HEK293 (cell line): ENCODE results near the gene NDE1.

Source experiments
- CTCF ChIA-PET: fragments of 350-600 bp; formaldehyde crosslinking; extraction: SDS; loops from one replicate; lab custom pipeline; 2021; ENCODE audit warnings: antibody characterized with exemption; lab: Yijun Ruan, JAX
- POLR2A ChIA-PET: fragments of 300-600 bp; formaldehyde crosslinking; extraction: SDS; loops from one replicate; lab custom pipeline; 2020; ENCODE audit warnings: antibody characterized with exemption, inconsistent platforms; lab: Yijun Ruan, JAX
- H3K27ac ChIP-seq: fragments of 200-500 bp; sonication (Bioruptor generic); 2 replicates; pipeline ENCODE4 v1.5.1; 2014; ENCODE audit warnings: low read depth, low read length, control low read depth, inconsistent platforms; ENCODE audit errors: extremely low read depth
- H3K36me3 ChIP-seq, 2 experiments: fragments of 200-500 bp in 1 of 2; sonication (Bioruptor generic) in 1 of 2; 1 replicate in 1 of 2; 2 replicates in 1 of 2; pipeline ENCODE4 v1.5.1; 2014 to 2017; ENCODE audit warnings: inconsistent platforms in 2 of 2, low read length in 2 of 2; ENCODE audit not compliant: control insufficient read depth in 2 of 2, insufficient read depth in 1 of 2
- H3K4me1 ChIP-seq: fragments of 200-500 bp; sonication (Bioruptor generic); 2 replicates; pipeline ENCODE4 v1.5.1; 2014; ENCODE audit warnings: mild to moderate bottlenecking, low read length, inconsistent platforms; ENCODE audit not compliant: control insufficient read depth, insufficient read depth
- H3K4me3 ChIP-seq: 2 replicates; pipeline ENCODE4 v1.5.1; 2011; ENCODE audit warnings: low read depth, mild to moderate bottlenecking, control low read depth, low read length, moderate library complexity
- H3K9me3 ChIP-seq: fragments of 200-500 bp; sonication (Bioruptor generic); 2 replicates; pipeline ENCODE4 v1.5.1; 2014; ENCODE audit warnings: low read depth, low read length, inconsistent platforms; ENCODE audit not compliant: control insufficient read depth, insufficient read depth
- GLI4 ChIP-seq: fragments of 450-650 bp; formaldehyde crosslinking; IDR thresholded peaks from 2 replicates; pipeline ENCODE4 v1.5.1; 2016; ENCODE audit warnings: missing biosample characterization, missing genetic modification characterization
- GLIS1 ChIP-seq: fragments of 450-650 bp; formaldehyde crosslinking; IDR thresholded peaks from 2 replicates; pipeline ENCODE4 v1.5.1; 2016; ENCODE audit warnings: missing biosample characterization, missing genetic modification characterization
- KLF1 ChIP-seq: fragments of 450-650 bp; formaldehyde crosslinking; IDR thresholded peaks from 2 replicates; pipeline ENCODE4 v1.5.1; 2016; ENCODE audit warnings: missing biosample characterization, missing genetic modification characterization
- KLF10 ChIP-seq: fragments of 450-650 bp; IDR thresholded peaks from 2 replicates; pipeline ENCODE4 v1.5.1; 2018; ENCODE audit warnings: missing biosample characterization, mild to moderate bottlenecking, missing genetic modification characterization
- OVOL3 ChIP-seq: fragments of 450-650 bp; formaldehyde crosslinking; IDR thresholded peaks from 2 replicates; pipeline ENCODE4 v1.5.1; 2016; ENCODE audit warnings: missing biosample characterization, missing genetic modification characterization
- PRDM1 ChIP-seq: fragments of 450-650 bp; formaldehyde crosslinking; IDR thresholded peaks from 2 replicates; pipeline ENCODE4; 2016; ENCODE audit warnings: missing biosample characterization, missing genetic modification characterization
- PRDM4 ChIP-seq: fragments of 450-650 bp; formaldehyde crosslinking; IDR thresholded peaks from 2 replicates; pipeline ENCODE4 v1.5.1; 2017; ENCODE audit warnings: missing biosample characterization, missing genetic modification characterization
- SP3 ChIP-seq: fragments of 450-650 bp; formaldehyde crosslinking; IDR thresholded peaks from 2 replicates; pipeline ENCODE4 v1.5.1; 2016; ENCODE audit warnings: missing biosample characterization, missing genetic modification characterization
- WT1 ChIP-seq: fragments of 450-650 bp; formaldehyde crosslinking; IDR thresholded peaks from 2 replicates; pipeline ENCODE4 v1.5.1; 2016; ENCODE audit warnings: missing biosample characterization, missing genetic modification characterization
- ZNF112 ChIP-seq: fragments of 450-650 bp; formaldehyde crosslinking; IDR thresholded peaks from 2 replicates; pipeline ENCODE4 v1.5.0; 2017; ENCODE audit warnings: missing biosample characterization, missing genetic modification characterization
- ZNF146 ChIP-seq: fragments of 450-650 bp; formaldehyde crosslinking; IDR thresholded peaks from 2 replicates; pipeline ENCODE4 v1.5.1; 2016; ENCODE audit warnings: missing biosample characterization, missing genetic modification characterization
- ZNF324 ChIP-seq: fragments of 450-650 bp; formaldehyde crosslinking; IDR thresholded peaks from 2 replicates; pipeline ENCODE4 v1.5.1; 2016; ENCODE audit warnings: missing biosample characterization, missing genetic modification characterization
- ZNF366 ChIP-seq: fragments of 450-650 bp; formaldehyde crosslinking; conservative IDR thresholded peaks from 2 replicates; pipeline ENCODE4 v1.5.1; 2016; ENCODE audit warnings: missing biosample characterization, missing genetic modification characterization
- ZNF391 ChIP-seq: fragments of 450-650 bp; formaldehyde crosslinking; IDR thresholded peaks from 2 replicates; pipeline ENCODE4 v1.5.1; 2016; ENCODE audit warnings: low read depth, missing biosample characterization, missing genetic modification characterization, borderline replicate concordance
- ZNF394 ChIP-seq: fragments of 450-650 bp; formaldehyde crosslinking; IDR thresholded peaks from 2 replicates; pipeline ENCODE4 v1.5.1; 2016; ENCODE audit warnings: missing biosample characterization, missing genetic modification characterization, mild to moderate bottlenecking, moderate library complexity, borderline replicate concordance
- ZNF398 ChIP-seq: fragments of 450-650 bp; formaldehyde crosslinking; IDR thresholded peaks from 2 replicates; pipeline ENCODE4 v1.5.1; 2017; ENCODE audit warnings: missing biosample characterization, missing genetic modification characterization
- ZNF548 ChIP-seq: fragments of 450-650 bp; formaldehyde crosslinking; IDR thresholded peaks from 2 replicates; pipeline ENCODE4 v1.5.1; 2016; ENCODE audit warnings: missing biosample characterization, missing genetic modification characterization
- ZNF596 ChIP-seq: fragments of 450-650 bp; IDR thresholded peaks from 2 replicates; pipeline ENCODE4 v1.5.0; 2018; ENCODE audit warnings: missing biosample characterization, mild to moderate bottlenecking, missing genetic modification characterization, moderate library complexity
- ZNF600 ChIP-seq: fragments of 450-650 bp; formaldehyde crosslinking; IDR thresholded peaks from 2 replicates; pipeline ENCODE4 v1.5.1; 2016; ENCODE audit warnings: missing biosample characterization, missing genetic modification characterization
- ZNF621 ChIP-seq: fragments of 450-650 bp; formaldehyde crosslinking; IDR thresholded peaks from 2 replicates; pipeline ENCODE4 v1.5.1; 2017; ENCODE audit warnings: missing biosample characterization, missing genetic modification characterization
- ZNF654 ChIP-seq: fragments of 450-650 bp; formaldehyde crosslinking; IDR thresholded peaks from 2 replicates; pipeline ENCODE4 v1.5.1; 2016; ENCODE audit warnings: low read depth, missing biosample characterization, missing genetic modification characterization
- ZNF660 ChIP-seq: fragments of 450-650 bp; IDR thresholded peaks from 2 replicates; pipeline ENCODE4 v1.5.1; 2018; ENCODE audit warnings: missing biosample characterization, mild to moderate bottlenecking, missing genetic modification characterization
- ZNF707 ChIP-seq: fragments of 450-650 bp; formaldehyde crosslinking; IDR thresholded peaks from 2 replicates; pipeline ENCODE4 v1.5.1; 2016; ENCODE audit warnings: missing biosample characterization, missing genetic modification characterization
- ZSCAN16 ChIP-seq: fragments of 450-650 bp; formaldehyde crosslinking; IDR thresholded peaks from 2 replicates; pipeline ENCODE4 v1.5.1; 2016; ENCODE audit warnings: missing biosample characterization, missing genetic modification characterization
- ZSCAN23 ChIP-seq: fragments of 450-650 bp; formaldehyde crosslinking; IDR thresholded peaks from 2 replicates; pipeline ENCODE4 v1.5.1; 2016; ENCODE audit warnings: missing biosample characterization, missing genetic modification characterization
- TF ChIP-seq, protein P1 (sequence below): fragments of 450-650 bp; formaldehyde crosslinking; IDR thresholded peaks from 2 replicates; pipeline ENCODE4 v1.5.1; 2016; ENCODE audit warnings: missing biosample characterization, missing genetic modification characterization
- TF ChIP-seq, protein P2 (sequence below): fragments of 450-650 bp; formaldehyde crosslinking; optimal IDR thresholded peaks from 2 replicates; pipeline ENCODE3; 2016; ENCODE audit warnings: missing biosample characterization, mild to moderate bottlenecking, missing genetic modification characterization
- TF ChIP-seq, protein P3 (sequence below): fragments of 450-650 bp; formaldehyde crosslinking; conservative IDR thresholded peaks from 2 replicates; pipeline ENCODE4 v1.5.1; 2016; ENCODE audit warnings: low read depth, missing biosample characterization, missing genetic modification characterization

The NDE1 gene

GRCh38 chr16:15642557-15643047 lies 7.4 kb upstream of the NDE1 start:
- ChIA-PET POLR2A (interaction anchor here (0.5 to 1.5 kb wide), 16 partner anchors 8 to 367 kb away, joined by 3 to 11 read pairs (median 4); no protein-coding TSS in a partner anchor), CTCF (interaction anchor here (0.7 to 2.5 kb wide), 8 partner anchors 9 to 107 kb away, joined by 3 to 8 read pairs (median 4); no protein-coding TSS in a partner anchor)
- Histone ChIP-seq H3K4me1 (peaks cover 15% of the 10 kb centered on the region), H3K27ac (peak overlapping the region; percentile 88), H3K4me3 (peak overlapping the region; percentile 99), H3K36me3 (peaks cover 11 to 17% of the 10 kb centered on the region in 2 experiments; a peak in 2 of 3 replicates), H3K9me3 (no peaks in the 10 kb centered on the region)
- peak; percentile 58 for TF ChIP-seq KLF1 (tag by site-specific recombination)
- TF ChIP-seq ZNF707 (tag by site-specific recombination): no peak
- peak; percentile 53; the same call in 1 of the 2 replicates for TF ChIP-seq ZNF391
- TF ChIP-seq ZNF394 (tag by site-specific recombination): 0 out of 2 replicates have a peak, but pooled peaks have one; percentile 22
- peak; percentile 90 for TF ChIP-seq PRDM1
- TF ChIP-seq ZSCAN23 (tag by site-specific recombination): 0 out of 2 replicates have a peak, but pooled peaks have one; percentile 18
- peak; percentile 60 for TF ChIP-seq KLF10
- 0 out of 2 replicates have a peak, but pooled peaks have one; percentile 41 for TF ChIP-seq ZNF596
- no peak for TF ChIP-seq SP3 (tag by site-specific recombination)
- TF ChIP-seq, protein P1, sequence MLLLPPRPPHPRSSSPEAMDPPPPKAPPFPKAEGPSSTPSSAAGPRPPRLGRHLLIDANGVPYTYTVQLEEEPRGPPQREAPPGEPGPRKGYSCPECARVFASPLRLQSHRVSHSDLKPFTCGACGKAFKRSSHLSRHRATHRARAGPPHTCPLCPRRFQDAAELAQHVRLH: peak; percentile 58; the same call in 1 of the 2 replicates
- no peak for TF ChIP-seq ZNF112 (tag by site-specific recombination)
- TF ChIP-seq ZNF398: peak; percentile 91
- TF ChIP-seq, protein P2, sequence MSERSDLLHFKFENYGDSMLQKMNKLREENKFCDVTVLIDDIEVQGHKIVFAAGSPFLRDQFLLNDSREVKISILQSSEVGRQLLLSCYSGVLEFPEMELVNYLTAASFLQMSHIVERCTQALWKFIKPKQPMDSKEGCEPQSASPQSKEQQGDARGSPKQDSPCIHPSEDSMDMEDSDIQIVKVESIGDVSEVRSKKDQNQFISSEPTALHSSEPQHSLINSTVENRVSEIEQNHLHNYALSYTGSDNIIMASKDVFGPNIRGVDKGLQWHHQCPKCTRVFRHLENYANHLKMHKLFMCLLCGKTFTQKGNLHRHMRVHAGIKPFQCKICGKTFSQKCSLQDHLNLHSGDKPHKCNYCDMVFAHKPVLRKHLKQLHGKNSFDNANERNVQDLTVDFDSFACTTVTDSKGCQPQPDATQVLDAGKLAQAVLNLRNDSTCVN: peak; percentile 38
- no peak for TF ChIP-seq ZNF621 (tag by site-specific recombination)
- 0 out of 2 replicates have a peak, but pooled peaks have one; percentile 31 for TF ChIP-seq ZNF146 (tag by site-specific recombination)
- 0 out of 2 replicates have a peak, but pooled peaks have one; percentile 33 for TF ChIP-seq WT1 (tag by site-specific recombination)
- TF ChIP-seq, protein P3, sequence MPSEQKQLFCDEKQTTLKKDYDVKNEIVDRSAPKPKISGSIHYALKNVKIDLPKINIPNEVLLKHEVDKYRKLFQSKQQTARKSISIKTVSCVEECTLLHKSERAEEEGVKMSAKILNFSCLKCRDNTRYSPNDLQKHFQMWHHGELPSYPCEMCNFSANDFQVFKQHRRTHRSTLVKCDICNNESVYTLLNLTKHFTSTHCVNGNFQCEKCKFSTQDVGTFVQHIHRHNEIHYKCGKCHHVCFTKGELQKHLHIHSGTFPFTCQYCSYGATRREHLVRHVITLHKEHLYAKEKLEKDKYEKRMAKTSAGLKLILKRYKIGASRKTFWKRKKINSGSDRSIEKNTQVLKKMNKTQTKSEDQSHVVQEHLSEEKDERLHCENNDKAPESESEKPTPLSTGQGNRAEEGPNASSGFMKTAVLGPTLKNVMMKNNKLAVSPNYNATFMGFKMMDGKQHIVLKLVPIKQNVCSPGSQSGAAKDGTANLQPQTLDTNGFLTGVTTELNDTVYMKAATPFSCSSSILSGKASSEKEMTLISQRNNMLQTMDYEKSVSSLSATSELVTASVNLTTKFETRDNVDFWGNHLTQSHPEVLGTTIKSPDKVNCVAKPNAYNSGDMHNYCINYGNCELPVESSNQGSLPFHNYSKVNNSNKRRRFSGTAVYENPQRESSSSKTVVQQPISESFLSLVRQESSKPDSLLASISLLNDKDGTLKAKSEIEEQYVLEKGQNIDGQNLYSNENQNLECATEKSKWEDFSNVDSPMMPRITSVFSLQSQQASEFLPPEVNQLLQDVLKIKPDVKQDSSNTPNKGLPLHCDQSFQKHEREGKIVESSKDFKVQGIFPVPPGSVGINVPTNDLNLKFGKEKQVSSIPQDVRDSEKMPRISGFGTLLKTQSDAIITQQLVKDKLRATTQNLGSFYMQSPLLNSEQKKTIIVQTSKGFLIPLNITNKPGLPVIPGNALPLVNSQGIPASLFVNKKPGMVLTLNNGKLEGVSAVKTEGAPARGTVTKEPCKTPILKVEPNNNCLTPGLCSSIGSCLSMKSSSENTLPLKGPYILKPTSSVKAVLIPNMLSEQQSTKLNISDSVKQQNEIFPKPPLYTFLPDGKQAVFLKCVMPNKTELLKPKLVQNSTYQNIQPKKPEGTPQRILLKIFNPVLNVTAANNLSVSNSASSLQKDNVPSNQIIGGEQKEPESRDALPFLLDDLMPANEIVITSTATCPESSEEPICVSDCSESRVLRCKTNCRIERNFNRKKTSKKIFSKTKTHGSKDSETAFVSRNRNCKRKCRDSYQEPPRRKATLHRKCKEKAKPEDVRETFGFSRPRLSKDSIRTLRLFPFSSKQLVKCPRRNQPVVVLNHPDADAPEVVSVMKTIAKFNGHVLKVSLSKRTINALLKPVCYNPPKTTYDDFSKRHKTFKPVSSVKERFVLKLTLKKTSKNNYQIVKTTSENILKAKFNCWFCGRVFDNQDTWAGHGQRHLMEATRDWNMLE: no peak
- TF ChIP-seq OVOL3 (tag by site-specific recombination): no peak
- peak; percentile 91 for TF ChIP-seq GLIS1
- TF ChIP-seq ZNF654 (tag by site-specific recombination): no peak
- TF ChIP-seq ZNF324 (tag by site-specific recombination): peak; percentile 68
- peak; percentile 48 for TF ChIP-seq ZNF366 (tag by site-specific recombination)
- TF ChIP-seq ZNF660 (tag by site-specific recombination): peak; percentile 74
- no peak for TF ChIP-seq ZNF548 (tag by site-specific recombination)
- TF ChIP-seq ZSCAN16 (tag by site-specific recombination): 0 out of 2 replicates have a peak, but pooled peaks have one; percentile 24
- TF ChIP-seq GLI4 (tag by site-specific recombination): no peak
- TF ChIP-seq PRDM4 (tag by site-specific recombination): peak; percentile 57; the same call in 1 of the 2 replicates
- peak; percentile 94 for TF ChIP-seq ZNF600 (tag by site-specific recombination)
